HG02798 (cell line): ENCODE measurements around the gene LRRC61.
"Not testable (repeated sequence)": the region's sequence is repeated elsewhere in the genome, so short reads cannot be mapped to it uniquely, and the experiment has no call there.

Experiments used
- ATAC-seq: cut with Tn5 transposase; IDR thresholded peaks from one replicate; pipeline ENCODE4 v1.9.1; 2021; ENCODE audit warnings: mild to moderate bottlenecking; ENCODE audit not compliant: unreplicated experiment, poor library complexity

LRRC61 gene

GRCh38 chr7:150380463-150380862 lies 57.3 kb downstream of the LRRC61 start:
- ATAC-seq: peak; percentile 9

GRCh38 chr7:150381096-150381495 lies 57.9 kb downstream of the LRRC61 start:
- no peak for ATAC-seq

GRCh38 chr7:150381785-150382122 lies 58.6 kb downstream of the LRRC61 start:
- no peak for ATAC-seq

DNA sequence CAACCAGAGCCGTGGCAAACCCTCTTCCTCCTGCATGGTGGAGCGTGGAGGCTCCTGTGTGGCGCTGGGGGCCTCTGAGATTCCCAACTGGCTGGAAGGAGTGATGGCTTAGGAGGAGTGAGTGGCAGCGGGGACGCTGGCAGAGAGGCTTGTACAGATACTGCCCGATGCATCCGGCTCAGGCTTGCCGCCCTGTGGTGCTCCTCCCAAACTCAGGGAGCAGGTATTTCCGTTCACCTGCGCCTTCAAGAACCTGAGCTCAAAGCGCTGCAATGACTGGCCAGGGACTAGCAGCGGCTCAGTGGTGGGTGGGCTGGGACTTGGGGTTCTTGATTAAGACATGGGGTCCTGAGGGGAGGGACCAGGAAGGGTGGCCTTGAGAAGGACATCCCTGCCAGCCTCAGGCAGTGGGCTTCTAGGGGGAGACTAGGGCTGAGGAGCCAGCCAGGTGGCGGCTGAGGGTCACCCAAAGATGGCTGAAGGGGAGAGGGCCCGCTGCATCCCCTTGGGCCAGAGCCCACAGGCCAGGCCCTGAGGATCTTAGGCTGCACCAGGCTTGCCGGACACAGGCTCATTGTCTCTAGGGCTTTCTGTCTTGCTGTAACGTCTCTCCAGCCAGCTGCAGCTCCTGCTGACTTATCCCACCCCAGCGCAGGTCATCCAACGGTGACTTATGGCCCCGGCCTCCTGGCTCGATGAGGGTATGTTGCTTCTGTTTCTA lies 59.1 kb downstream of the LRRC61 start:
- no peak for ATAC-seq

GRCh38 chr7:150382844-150383225 lies 59.7 kb downstream of the LRRC61 start:
- ATAC-seq: no peak

DNA sequence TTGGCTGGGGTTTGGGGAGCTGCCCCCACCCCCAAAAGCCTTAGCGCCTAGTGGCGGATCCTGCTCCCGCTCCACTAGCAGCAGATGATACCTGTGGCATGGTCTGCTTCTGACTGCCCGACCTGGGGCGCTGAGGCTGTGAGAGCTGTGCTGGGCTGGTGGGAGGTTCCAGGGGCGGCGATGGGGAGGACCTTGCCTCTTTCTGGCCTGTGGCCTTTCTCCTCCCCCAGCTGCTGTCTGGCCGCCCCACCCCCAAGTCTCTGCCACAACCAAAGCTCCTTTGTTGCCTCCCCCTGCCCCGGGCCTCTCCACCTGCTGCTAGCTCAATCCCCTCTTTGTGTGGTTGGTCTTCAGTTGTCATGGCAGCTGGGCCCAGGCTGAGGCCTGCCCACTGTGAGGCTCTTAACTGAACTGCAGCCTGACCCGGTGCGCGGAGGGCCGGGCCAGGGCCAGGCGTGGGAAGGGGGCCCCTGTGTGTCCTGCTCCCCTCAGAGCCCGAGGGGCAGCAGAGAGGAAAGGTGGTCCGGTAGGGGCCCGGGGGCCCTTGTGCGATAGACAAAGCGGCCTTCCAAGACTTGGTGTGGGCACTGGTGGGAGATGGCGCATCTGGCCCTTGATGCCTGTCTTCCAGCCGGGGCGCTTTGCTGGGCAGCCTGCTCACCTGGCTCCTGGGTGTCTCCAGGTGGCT lies 60.7 kb downstream of the LRRC61 start:
- ATAC-seq: no peak

GRCh38 chr7:150384406-150385301 lies 61.5 kb downstream of the LRRC61 start:
- no peak for ATAC-seq

- ATAC-seq: no peak
Measured at GRCh38 chr7:150385302-150385723, 62.2 kb downstream of the LRRC61 start.

GRCh38 chr7:150385884-150386283 lies 62.7 kb downstream of the LRRC61 start:
- ATAC-seq: not testable (repeated sequence)
